Thyroid gland (tissue), 4 donors: Measurements from ENCODE around the gene GRIN3B. TPM values are rescaled to one million over a fixed set of nuclear protein-coding genes. Genes with fewer than 3 reads are reported as not detected.
A peak's percentile ranks its signal among the peaks of the same experiment; 100 is the strongest.

Source experiments
- DNase-seq, 2 donors: peaks; one replicate each; pipeline ENCODE4 v3.0.0-alpha.2; 2019
- H3K27ac ChIP-seq, 3 donors: fragments of 200-600 bp; sonication (generic); 1 replicate in 2 of 3; 2 replicates in 1 of 3; pipeline ENCODE4 v1.5.1; 2016 to 2019; ENCODE audit warnings: mild to moderate bottlenecking in 1 of 3, moderate library complexity in 1 of 3
- H3K27me3 ChIP-seq: fragments of 200-600 bp; sonication (generic); one replicate; pipeline ENCODE4 v1.5.1; 2019
- H3K36me3 ChIP-seq, 2 donors: fragments of 200-600 bp; sonication (generic); one replicate each; pipeline ENCODE4 v1.5.1; 2016 to 2019
- H3K4me1 ChIP-seq, 2 donors: fragments of 200-600 bp; sonication (generic); one replicate each; pipeline ENCODE4 v1.5.1; 2017 to 2019
- H3K4me3 ChIP-seq, 3 donors: fragments of 200-600 bp; sonication (generic); replicated peaks in 1 of 3; 1 replicate in 2 of 3; 2 replicates in 1 of 3; pipeline ENCODE4 v1.5.1; 2016; ENCODE audit warnings: mild to moderate bottlenecking in 1 of 3
- H3K9me3 ChIP-seq: fragments of 200-600 bp; sonication (generic); one replicate; pipeline ENCODE4 v1.5.1; 2017
- POLR2A ChIP-seq, 2 donors: fragments of 450-650 bp; IDR thresholded peaks; one replicate each; pipeline ENCODE4 v1.6.1; 2017; ENCODE audit warnings: antibody characterized with exemption in 2 of 2, mild to moderate bottlenecking in 2 of 2, moderate library complexity in 1 of 2
- WGBS, 2 donors: methylation state at CpG; one replicate each; pipeline ENCODE4 v1.1.5; 2017; 5-methylcytosine and 5-hydroxymethylcytosine counted together
- intact Hi-C: fragments of 100-400 bp; cut with DNase I; formaldehyde crosslinking; loops from one replicate; pipeline ENCODE4 v1.15.1; 2023
- total RNA-seq, 4 donors: library from RNA; depleted of rRNA; stranded (reverse); fragments of >200 nt; gene quantifications; one replicate each; pipeline ENCODE4 v1.2.3, GENCODE V29; 2016
- TF ChIP-seq, protein P1 (sequence below), 6 experiments: fragments of 200-600 bp in 3 of 6; fragments of 450-650 bp in 3 of 6; sonication (generic) in 3 of 6; IDR thresholded peaks; one replicate each; pipeline ENCODE4 v1.5.1; 2016 to 2019; ENCODE audit warnings: antibody characterized with exemption in 6 of 6, mild to moderate bottlenecking in 2 of 6, inconsistent platforms in 1 of 6, moderate library complexity in 1 of 6

GRIN3B gene
- total RNA-seq, 4 donors from 2014 or later = 0.22 TPM; not detected in 3

DNA sequence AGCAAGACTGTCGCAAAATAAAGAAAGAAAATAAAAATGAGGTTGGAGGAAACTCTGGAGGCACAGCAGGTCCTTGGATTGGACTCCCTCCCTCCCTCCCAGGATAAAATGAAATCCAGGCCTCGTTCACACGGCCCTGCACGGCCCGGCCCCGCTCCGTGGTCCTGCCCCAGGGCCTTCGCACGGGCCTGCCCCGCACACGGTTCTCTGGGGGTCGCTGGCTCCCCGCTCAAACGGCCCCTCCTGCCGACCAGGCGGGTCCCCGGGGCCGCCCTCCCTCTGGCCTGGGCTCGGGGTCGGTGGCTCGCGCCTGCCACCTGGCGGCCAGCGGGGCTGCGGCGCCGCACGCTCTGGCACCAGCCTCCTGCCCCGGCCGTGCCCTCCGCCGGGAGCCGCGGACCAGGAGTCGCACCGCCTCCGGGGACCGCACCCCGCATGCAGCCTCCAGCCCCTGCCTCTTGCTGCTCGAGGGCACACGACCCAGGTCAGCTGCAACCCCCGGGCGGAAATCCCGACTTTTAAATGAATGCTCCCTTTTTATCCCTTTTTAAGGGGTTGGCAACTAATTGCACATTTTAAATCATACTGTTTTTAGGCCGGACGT, 17.6 kb upstream of the GRIN3B start:
- H3K4me3 ChIP-seq = peak overlapping the region in 1 of 3 donors; percentile 3
- intact Hi-C loops = loop anchor here (2.0 to 5.0 kb wide), 3 partner anchors 62 to 210 kb away; no protein-coding TSS in a partner anchor
- no peak for TF ChIP-seq POLR2A (IDR thresholded peaks at IDR 0.05)
- TF ChIP-seq, protein P1, sequence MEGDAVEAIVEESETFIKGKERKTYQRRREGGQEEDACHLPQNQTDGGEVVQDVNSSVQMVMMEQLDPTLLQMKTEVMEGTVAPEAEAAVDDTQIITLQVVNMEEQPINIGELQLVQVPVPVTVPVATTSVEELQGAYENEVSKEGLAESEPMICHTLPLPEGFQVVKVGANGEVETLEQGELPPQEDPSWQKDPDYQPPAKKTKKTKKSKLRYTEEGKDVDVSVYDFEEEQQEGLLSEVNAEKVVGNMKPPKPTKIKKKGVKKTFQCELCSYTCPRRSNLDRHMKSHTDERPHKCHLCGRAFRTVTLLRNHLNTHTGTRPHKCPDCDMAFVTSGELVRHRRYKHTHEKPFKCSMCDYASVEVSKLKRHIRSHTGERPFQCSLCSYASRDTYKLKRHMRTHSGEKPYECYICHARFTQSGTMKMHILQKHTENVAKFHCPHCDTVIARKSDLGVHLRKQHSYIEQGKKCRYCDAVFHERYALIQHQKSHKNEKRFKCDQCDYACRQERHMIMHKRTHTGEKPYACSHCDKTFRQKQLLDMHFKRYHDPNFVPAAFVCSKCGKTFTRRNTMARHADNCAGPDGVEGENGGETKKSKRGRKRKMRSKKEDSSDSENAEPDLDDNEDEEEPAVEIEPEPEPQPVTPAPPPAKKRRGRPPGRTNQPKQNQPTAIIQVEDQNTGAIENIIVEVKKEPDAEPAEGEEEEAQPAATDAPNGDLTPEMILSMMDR (IDR thresholded peaks at IDR 0.05) = peak; percentile 19 to 99 (median 91)
- no peaks in the 10 kb centered on the region for H3K9me3 ChIP-seq
- peaks cover 10 to 20% of the 10 kb centered on the region in 2 donors for H3K4me1 ChIP-seq
- H3K27me3 ChIP-seq = no peaks in the 10 kb centered on the region
- DNase-seq = peak; percentile 63 to 66
- H3K27ac ChIP-seq = peak overlapping the region in 1 of 3 donors; percentile 30
- peaks cover 0 to 9% of the 10 kb centered on the region in 2 donors for H3K36me3 ChIP-seq
- 2 to 3% methylated on average over 16 to 17 of the region's 46 CpGs for whole genome bisulfite sequencing, 2 donors

DNA sequence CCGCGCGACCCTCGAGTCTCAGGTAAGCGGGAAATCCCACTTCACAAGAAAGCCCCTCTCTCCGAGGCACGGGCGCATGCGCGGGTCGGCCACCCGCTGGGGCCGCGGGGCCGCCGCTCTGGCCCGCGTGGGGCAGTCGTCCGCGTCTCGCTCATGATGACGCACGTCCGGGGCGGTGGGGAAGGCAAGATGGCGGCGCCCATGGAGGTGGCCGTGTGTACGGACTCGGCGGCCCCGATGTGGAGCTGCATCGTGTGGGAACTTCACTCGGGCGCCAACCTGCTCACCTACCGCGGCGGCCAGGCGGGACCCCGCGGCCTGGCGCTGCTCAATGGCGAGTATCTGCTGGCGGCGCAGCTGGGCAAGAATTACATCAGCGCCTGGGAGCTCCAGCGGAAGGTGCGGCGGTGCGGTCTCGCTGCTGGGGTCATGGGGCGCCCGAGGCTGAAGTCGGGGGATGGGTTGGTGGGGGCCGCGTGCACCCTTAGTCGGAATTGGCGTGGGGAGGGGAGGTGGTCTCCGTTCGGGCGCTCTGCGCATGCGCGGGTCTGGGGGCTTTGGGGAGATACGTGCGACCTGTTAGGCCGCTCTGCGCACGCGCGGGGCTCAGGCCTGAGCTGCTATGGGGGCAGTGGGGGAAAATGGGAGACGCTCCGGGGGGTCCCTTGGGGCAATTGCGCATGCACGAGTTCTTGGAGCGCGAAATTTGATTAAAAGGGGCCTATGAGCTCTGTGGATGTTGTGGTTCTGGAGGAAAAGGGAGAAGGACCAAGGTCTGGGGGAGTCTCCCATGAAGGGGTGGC, 15.9 kb upstream of the GRIN3B start, which contains the start of gene WDR18:
Gene WDR18, plus strand, starts transcription at position 181 of the 803 bp plus-strand sequence. Its CDS starts 9 bp downstream, at position 190.
- peak; percentile 94 to 96 for DNase-seq
- peaks cover 10 to 20% of the 10 kb centered on the region in 2 donors for H3K4me1 ChIP-seq
- WGBS, 2 donors = 0 to 2% methylated on average over 18 to 30 of the region's 78 CpGs
- no peaks in the 10 kb centered on the region for H3K27me3 ChIP-seq
- H3K36me3 ChIP-seq = peaks cover 0 to 9% of the 10 kb centered on the region in 2 donors
- H3K4me3 ChIP-seq = peak within 1 kb of the TSS; percentile 51 to 98 (median 97)
- no peaks in the 10 kb centered on the region for H3K9me3 ChIP-seq
- TF ChIP-seq, protein P1 (IDR thresholded peaks at IDR 0.05) = peak in 3 of 6 experiments; percentile 30 to 40 (median 37)
- peak in 1 of 2 donors; percentile 70 for TF ChIP-seq POLR2A (IDR thresholded peaks at IDR 0.05)
- peak within 1 kb of the TSS; percentile 77 to 87 (median 82) for H3K27ac ChIP-seq
- intact Hi-C loops = loop anchor here (5.0 kb wide), 2 partner anchors 122 to 212 kb away; no protein-coding TSS in a partner anchor

DNA sequence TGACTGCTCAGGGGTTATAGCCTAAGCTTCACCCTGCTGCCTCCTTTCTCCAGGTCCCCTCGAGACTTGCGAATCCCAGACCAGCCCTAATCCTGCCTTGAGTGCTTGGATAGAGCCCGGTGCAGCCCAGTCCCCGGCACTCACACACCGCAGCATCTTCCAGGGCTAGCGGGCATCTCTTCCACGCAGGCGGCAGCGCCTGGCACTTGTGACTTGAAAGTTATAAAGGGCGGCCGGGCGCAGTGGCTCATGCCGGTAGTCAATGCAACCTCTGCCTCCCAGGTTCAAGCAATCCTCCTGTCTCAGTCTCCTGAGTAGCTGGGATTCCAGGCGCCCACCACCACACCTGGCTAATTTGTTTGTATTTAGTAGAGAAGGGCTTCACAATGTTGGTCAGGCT, 14.1 kb upstream of the GRIN3B start:
- Histone ChIP-seq H3K27ac (no peak overlapping the region), H3K4me3 (no peak overlapping the region), H3K36me3 (peaks cover 10 to 18% of the 10 kb centered on the region in 2 donors), H3K9me3 (no peaks in the 10 kb centered on the region), H3K27me3 (no peaks in the 10 kb centered on the region), H3K4me1 (peaks cover 10 to 20% of the 10 kb centered on the region in 2 donors)
- no peak for DNase-seq
- no peak for TF ChIP-seq POLR2A (IDR thresholded peaks at IDR 0.05)
- TF ChIP-seq, protein P1 (IDR thresholded peaks at IDR 0.05) = no peak
- intact Hi-C loops = no loop called here
- WGBS, 2 donors = 89 to 93% methylated on average over 6 to 12 of the region's 14 CpGs

DNA sequence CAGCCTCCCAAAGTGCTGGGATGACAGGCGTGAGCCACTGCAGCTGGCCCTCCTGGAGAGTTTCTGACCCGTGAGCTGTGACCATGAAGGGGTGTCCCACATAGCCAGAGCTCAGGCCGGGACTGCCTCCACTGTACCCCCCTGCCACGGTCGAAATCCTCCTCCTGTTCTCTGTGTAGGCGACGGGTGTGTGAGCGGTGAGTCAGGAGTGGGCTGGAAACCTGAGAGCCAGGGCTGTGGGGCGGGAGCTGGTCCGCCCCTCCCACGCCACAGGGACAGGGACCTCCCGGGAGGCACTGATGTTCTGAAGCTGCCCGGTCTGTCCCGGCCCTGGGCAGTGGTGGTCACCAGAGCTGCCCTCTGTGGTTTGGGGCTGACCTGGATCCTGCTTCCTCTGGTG, 12.1 kb upstream of the GRIN3B start:
- H3K27me3 ChIP-seq = no peaks in the 10 kb centered on the region
- WGBS, 2 donors = 70 to 94% methylated on average over 7 to 12 of the region's 14 CpGs
- DNase-seq = no peak
- intact Hi-C loops = no loop called here
- TF ChIP-seq, protein P1 (IDR thresholded peaks at IDR 0.05) = no peak
- no peak for TF ChIP-seq POLR2A (IDR thresholded peaks at IDR 0.05)
- no peaks in the 10 kb centered on the region for H3K9me3 ChIP-seq
- H3K4me1 ChIP-seq = peaks cover 10 to 12% of the 10 kb centered on the region in 2 donors
- peaks cover 14 to 28% of the 10 kb centered on the region in 2 donors for H3K36me3 ChIP-seq
- no peak overlapping the region for H3K4me3 ChIP-seq
- no peak overlapping the region for H3K27ac ChIP-seq
